SH-SY5Y (cell line): Measurements from ENCODE around the gene COTL1.
A peak's percentile ranks its signal among the peaks of the same experiment; 100 is the strongest.

ENCODE experiments used
- GATA2 ChIP-seq: IDR thresholded peaks from 2 replicates; pipeline ENCODE4 v1.6.1; 2011; ENCODE audit warnings: mild to moderate bottlenecking, low read depth, low read length
- GATA3 ChIP-seq: IDR thresholded peaks from 2 replicates; pipeline ENCODE4 v1.6.1; 2011; ENCODE audit warnings: low read depth, mild to moderate bottlenecking, low read length, moderate library complexity

Gene COTL1

GRCh38 chr16:84611041-84611440 is 6.8 kb downstream of the COTL1 start:
- TF ChIP-seq GATA2 (peak; percentile 64), GATA3 (no peak)

- TF ChIP-seq GATA3 (no peak), GATA2 (no peak)
Measured at GRCh38 chr16:84610376-84610775, 7.5 kb downstream of the COTL1 start.

GRCh38 chr16:84609563-84610177 is 8.2 kb downstream of the COTL1 start:
- TF ChIP-seq GATA3 (no peak), GATA2 (no peak)

DNA sequence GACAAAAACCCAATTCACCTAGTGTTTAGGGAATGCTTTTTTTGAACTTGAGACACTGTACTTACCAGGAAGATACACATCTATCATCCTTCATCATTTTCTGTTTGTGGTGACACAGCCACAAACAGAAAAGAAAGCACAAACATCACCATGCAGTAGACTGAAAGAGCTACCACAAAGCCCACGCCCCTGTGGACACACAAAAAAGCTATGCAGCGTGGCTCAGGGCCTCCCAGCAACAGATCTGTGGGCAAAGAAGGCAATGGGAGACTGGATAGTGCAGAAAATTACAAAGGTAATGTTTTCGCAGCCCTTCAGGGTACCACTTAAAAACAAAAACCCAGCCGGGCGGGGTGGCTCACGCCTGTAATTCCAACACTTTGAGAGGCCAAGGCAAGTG is 9.6 kb downstream of the COTL1 start:
- no peak for TF ChIP-seq GATA2
- TF ChIP-seq GATA3 = no peak

- TF ChIP-seq GATA3 (no peak), GATA2 (no peak)
Measured at GRCh38 chr16:84607694-84608093, 10.2 kb downstream of the COTL1 start.

GRCh38 chr16:84607061-84607460 is 10.8 kb downstream of the COTL1 start:
- TF ChIP-seq GATA2 (no peak), GATA3 (no peak)

GRCh38 chr16:84606081-84606875 is 11.6 kb downstream of the COTL1 start:
- no peak for TF ChIP-seq GATA3
- TF ChIP-seq GATA2 = no peak

DNA sequence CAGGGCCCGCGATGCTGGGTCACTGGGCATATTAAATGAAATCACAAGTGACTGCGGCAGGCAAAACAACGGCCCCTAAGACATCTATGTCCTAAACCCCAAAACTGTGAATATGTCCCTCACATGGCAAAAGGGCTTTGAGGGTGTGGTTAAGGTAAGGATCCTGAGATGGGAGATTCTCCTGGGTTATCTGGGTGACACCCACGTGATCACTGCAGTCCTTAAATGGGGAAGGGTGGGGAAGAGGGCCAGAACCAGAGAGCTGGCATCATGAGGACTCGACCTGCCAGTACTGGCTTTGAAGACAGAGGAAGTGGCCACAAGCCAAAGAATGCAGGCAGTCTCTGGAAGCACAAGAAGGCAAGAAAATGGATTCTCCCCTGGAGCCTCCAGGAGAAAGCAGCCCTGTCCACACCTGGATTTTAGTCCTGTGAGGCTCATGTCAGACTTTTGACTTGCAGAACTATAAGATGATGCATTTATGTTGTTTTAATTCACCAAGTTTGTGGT is 12.5 kb downstream of the COTL1 start:
- TF ChIP-seq GATA2 (no peak), GATA3 (no peak)

DNA sequence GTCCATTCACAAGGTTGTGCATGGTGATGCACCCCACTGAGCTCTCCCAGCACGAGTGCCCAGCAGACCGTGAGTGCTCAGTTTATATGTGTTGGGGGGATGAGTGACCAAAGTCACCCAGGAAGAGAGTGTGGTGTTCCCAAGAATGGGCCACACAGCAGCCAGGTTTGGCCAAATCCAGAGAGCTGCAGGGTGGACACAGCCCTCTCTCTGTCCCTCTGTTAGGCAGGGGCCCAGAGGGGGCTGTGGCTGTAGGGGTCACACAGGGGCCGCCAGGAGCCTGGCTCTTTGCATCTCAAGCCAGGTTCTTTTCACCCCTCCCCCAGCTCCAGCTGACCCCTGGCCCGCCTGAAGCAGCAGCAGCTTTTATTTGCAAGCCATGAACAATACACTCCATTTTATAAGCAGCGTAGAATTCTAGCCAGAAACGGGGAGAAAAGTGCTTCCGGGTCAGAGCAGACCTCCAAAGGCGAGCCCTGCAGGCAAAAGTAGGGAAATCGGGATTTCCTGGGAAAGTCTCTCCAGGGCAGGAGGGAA is 13.3 kb downstream of the COTL1 start:
- no peak for TF ChIP-seq GATA2
- TF ChIP-seq GATA3 = no peak

DNA sequence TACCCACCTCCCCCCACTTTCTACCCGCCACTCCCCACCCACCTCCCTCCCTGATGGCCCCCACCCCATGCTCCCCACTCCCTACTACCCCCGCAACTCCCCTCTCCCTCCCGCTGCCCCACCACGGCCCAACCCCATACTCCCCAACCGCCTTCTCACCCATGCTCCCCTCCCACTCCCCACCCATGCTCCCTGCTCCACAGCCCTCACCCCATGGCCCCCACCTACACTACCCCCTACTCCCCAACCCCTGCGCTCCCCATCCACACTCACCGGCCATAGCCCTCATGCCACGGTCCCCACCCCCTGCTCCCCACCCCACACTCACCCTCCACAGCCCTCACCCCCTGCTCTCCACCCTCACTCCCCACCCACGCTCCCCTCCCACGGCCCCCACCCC is 13.9 kb downstream of the COTL1 start:
- no peak for TF ChIP-seq GATA3
- TF ChIP-seq GATA2 = no peak

DNA sequence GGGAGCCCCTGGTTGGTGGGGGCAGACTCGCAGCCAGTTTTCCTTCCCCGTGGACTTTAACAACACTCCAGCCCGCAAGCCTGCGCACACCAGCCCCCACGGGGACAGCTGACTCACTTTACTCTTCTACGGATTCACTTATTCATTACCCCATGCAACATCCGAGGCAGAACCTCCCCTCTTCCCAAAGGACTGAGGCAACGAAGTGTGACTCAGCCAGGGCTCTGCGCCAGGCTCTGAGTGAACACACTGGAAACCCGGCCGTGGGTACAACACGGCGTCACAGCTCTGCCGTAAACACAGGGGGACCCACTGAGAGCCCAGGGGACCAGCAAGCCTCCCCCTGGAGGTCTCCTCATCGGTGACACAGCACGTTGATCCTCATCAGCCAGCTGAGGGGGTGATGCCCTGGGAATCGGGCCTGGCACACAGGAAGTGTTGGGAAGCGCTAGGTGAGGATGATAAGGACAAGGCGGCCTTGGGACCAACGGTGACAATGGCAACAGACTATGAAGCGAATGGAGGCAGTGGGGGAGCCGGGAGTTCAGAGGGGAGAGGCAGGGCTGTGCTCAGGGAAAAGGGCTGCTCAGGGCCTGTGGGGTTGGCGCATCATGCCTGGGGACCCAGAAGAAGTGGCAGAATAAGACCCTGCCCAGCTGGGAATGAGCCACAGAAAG is 14.6 kb downstream of the COTL1 start:
- TF ChIP-seq GATA2 = no peak
- no peak for TF ChIP-seq GATA3

DNA sequence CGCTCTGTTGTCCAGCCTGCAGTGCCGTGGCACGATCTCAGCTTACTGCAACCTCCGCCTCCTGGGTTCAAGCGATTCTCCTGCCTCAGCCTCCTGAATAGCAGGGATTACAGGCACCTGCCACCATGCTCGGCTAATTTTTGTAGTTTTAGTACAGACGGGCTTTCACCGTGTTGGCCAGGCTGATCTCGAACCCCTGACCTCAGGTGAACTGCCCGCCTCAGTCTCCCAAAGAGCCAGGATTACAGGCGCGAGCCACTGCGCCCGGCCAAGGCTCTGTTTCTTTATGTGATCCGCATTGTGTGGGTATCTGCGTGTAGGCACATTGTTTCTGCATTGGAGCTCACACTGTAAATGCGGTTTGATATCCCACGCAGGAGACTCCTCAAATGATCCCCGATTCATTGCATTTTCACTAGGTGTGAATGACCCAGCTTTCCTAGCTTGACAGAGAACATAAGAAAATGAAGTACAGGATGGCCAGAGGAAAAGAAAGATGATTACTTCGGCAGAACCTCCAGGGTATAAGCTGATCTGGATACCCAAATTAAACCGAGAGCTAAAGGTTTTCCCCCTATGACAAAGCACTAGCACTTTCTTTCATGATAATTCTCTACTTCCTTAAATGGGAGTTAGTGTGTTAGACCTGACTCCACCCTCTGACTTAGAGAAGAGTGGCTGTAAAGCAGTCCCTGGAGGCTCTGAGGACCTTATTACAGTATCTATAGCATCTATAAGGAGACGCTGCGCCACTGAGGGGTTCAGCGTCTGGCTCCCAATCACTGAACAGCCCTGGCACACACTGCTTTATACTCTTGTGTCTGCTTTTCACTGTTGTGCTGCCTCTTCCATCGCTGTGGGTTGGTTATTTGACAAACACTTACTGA is 17.3 kb downstream of the COTL1 start:
- TF ChIP-seq GATA2 = no peak
- no peak for TF ChIP-seq GATA3

DNA sequence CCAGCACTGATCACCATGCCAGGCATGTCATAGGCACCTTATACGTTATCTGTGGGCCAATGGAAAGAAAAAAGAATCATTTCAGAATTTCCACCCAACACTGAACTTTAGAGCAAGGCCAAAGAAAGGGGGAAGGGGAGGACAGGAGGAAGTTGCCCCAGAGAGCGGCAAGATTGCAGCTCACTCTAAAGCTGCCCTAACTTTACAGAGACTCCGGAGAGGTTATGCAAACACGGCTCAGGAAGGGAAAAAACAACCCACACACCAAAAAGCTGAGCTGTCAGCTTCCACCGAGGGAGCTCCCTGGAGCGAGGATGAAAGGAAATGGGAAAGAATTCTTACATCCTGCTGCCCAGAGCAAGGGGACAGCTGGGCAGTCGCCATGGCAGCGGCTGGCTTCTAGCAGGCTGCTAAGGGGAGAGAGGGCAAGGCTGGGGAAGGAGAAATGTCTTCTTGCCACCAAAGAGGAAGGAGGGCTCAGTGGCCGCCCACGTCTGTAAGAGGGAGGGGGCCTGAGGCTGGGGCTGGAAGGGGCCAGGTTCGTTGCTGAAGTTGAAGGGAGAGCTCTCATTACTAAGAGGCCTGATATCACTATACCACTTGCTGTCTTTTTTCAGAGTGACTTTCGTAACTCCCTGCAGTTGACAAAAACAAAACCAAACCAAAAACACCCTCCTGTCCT is 18.2 kb downstream of the COTL1 start:
- TF ChIP-seq GATA2 (no peak), GATA3 (no peak)

- TF ChIP-seq GATA3 = no peak
- TF ChIP-seq GATA2 = no peak
Measured at GRCh38 chr16:84598360-84598759, 19.5 kb downstream of the COTL1 start.
